Immature natural killer cell (primary cell): ENCODE measurements around the gene NOTUM. TPM values are rescaled to one million over a fixed set of nuclear protein-coding genes. Genes with fewer than 3 reads are reported as not detected.
"Not testable (repeated sequence)": the region's sequence is repeated elsewhere in the genome, so short reads cannot be mapped to it uniquely, and the experiment has no call there.

Experiments used
- DNase-seq, 3 donors: peaks; one replicate each; pipeline ENCODE4 v3.0.0; 2022; ENCODE audit warnings: mixed read lengths in 1 of 3
- H3K27ac Mint-ChIP-seq, 6 donors: one replicate each; pipeline ENCODE4 v1.8.0; 2020; ENCODE audit warnings: mixed read lengths in 6 of 6, mild to moderate bottlenecking in 5 of 6, inconsistent platforms in 4 of 6, moderate library complexity in 3 of 6
- H3K27me3 Mint-ChIP-seq, 3 donors: one replicate each; pipeline ENCODE4 v1.8.0; 2020 to 2021; ENCODE audit warnings: low read depth in 3 of 3, mild to moderate bottlenecking in 3 of 3, mixed read lengths in 3 of 3, moderate library complexity in 3 of 3, inconsistent platforms in 1 of 3
- H3K36me3 Mint-ChIP-seq, 3 donors: one replicate each; pipeline ENCODE4 v1.8.0; 2020; ENCODE audit warnings: mixed read lengths in 3 of 3, inconsistent platforms in 2 of 3, mild to moderate bottlenecking in 2 of 3
- H3K4me1 Mint-ChIP-seq, 2 donors: one replicate each; pipeline ENCODE4 v1.8.0; 2020; ENCODE audit warnings: inconsistent platforms in 2 of 2, mild to moderate bottlenecking in 2 of 2, mixed read lengths in 2 of 2, moderate library complexity in 1 of 2
- H3K4me3 Mint-ChIP-seq, 5 donors: one replicate each; pipeline ENCODE4 v1.8.0; 2020; ENCODE audit warnings: mild to moderate bottlenecking in 5 of 5, mixed read lengths in 5 of 5, inconsistent platforms in 3 of 5, moderate library complexity in 3 of 5
- H3K9me3 Mint-ChIP-seq, 6 donors: one replicate each; pipeline ENCODE4 v1.8.0; 2020; ENCODE audit warnings: mild to moderate bottlenecking in 6 of 6, mixed read lengths in 6 of 6, inconsistent platforms in 4 of 6, moderate library complexity in 3 of 6
- polyA plus RNA-seq, 3 donors: library from polyadenylated mRNA; unstranded; fragments of 300-500 nt; fragmentation: Illumina TruSeq; gene quantifications; one replicate each; pipeline ENCODE4 v1.2.3, GENCODE V29; 2021

NOTUM gene
- polyA plus RNA-seq, 3 donors from 2014 or later, result not detected

DNA sequence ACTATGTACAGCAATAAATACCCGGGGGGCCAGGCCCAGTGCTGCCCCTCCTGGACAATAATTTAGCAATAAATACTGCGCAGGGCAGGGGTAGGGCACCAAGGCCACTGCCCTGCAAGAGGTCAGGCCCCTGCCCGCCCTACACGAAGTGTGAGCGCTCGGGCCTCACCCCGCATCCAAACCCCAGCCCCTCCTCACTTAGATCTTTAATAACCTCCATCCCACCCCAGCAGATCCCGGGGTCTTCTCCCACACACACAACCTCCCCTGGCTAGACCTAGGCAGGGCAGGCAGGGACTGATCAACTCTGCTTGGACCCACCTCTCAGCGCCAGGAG, 42.7 kb downstream of the NOTUM start:
- H3K27ac Mint-ChIP-seq, result peak overlapping the region; percentile 34 to 89 (median 81)
- not testable (repeated sequence) for H3K27me3 Mint-ChIP-seq, H3K9me3 Mint-ChIP-seq, DNase-seq, H3K36me3 Mint-ChIP-seq
- H3K4me1 Mint-ChIP-seq, result peaks cover 27 to 30% of the 10 kb centered on the region in 2 donors
- peak overlapping the region; percentile 88 to 91 (median 90) for H3K4me3 Mint-ChIP-seq

GRCh38 chr17:81917565-81918332, 43.2 kb downstream of the NOTUM start, which contains the start of gene SIRT7:
Gene SIRT7, minus strand, starts transcription at chr17:81918176. Its CDS starts 45 bp downstream, at chr17:81918131.
- peaks cover 3 to 9% (median 4%) of the 10 kb centered on the region in 3 donors for H3K27me3 Mint-ChIP-seq
- peak within 1 kb of the TSS; percentile 88 to 91 (median 90) for H3K4me3 Mint-ChIP-seq
- H3K27ac Mint-ChIP-seq, result peak within 1 kb of the TSS; percentile 34 to 89 (median 82)
- peak; percentile 74 to 83 (median 81) for DNase-seq
- H3K4me1 Mint-ChIP-seq, result peaks cover 27 to 29% of the 10 kb centered on the region in 2 donors
- peaks cover 0 to 10% (median 5%) of the 10 kb centered on the region in 3 donors for H3K36me3 Mint-ChIP-seq
- H3K9me3 Mint-ChIP-seq, result no peaks in the 10 kb centered on the region

GRCh38 chr17:81916234-81917001, 44.6 kb downstream of the NOTUM start:
- Mint-ChIP-seq H3K27me3 (peaks cover 6 to 10% (median 7%) of the 10 kb centered on the region in 3 donors), H3K4me3 (peak overlapping the region; percentile 70 to 91 (median 83)), H3K4me1 (peaks cover 27 to 31% of the 10 kb centered on the region in 2 donors), H3K27ac (peak overlapping the region in 2 of 6 donors; percentile 15 to 87), H3K9me3 (no peaks in the 10 kb centered on the region), H3K36me3 (peaks cover 0 to 11% (median 5%) of the 10 kb centered on the region in 3 donors)
- DNase-seq, result no peak

GRCh38 chr17:81915331-81915730, 45.7 kb downstream of the NOTUM start:
- Mint-ChIP-seq H3K4me3 (no peak overlapping the region), H3K4me1 (peaks cover 27 to 31% of the 10 kb centered on the region in 2 donors), H3K36me3 (peaks cover 0 to 11% (median 5%) of the 10 kb centered on the region in 3 donors), H3K27me3 (peaks cover 6 to 13% (median 7%) of the 10 kb centered on the region in 3 donors), H3K27ac (no peak overlapping the region), H3K9me3 (no peaks in the 10 kb centered on the region)
- DNase-seq, result no peak

GRCh38 chr17:81914103-81914850, 46.7 kb downstream of the NOTUM start:
- H3K27ac Mint-ChIP-seq, result no peak overlapping the region
- H3K4me3 Mint-ChIP-seq, result peak overlapping the region in 1 of 5 donors; percentile 33
- no peak for DNase-seq
- H3K27me3 Mint-ChIP-seq, result peaks cover 6 to 17% (median 7%) of the 10 kb centered on the region in 3 donors
- no peaks in the 10 kb centered on the region for H3K9me3 Mint-ChIP-seq
- peaks cover 0 to 11% (median 5%) of the 10 kb centered on the region in 3 donors for H3K36me3 Mint-ChIP-seq
- H3K4me1 Mint-ChIP-seq, result peaks cover 27 to 37% of the 10 kb centered on the region in 2 donors

GRCh38 chr17:81913394-81914102, 47.4 kb downstream of the NOTUM start:
- H3K27ac Mint-ChIP-seq, result peak overlapping the region in 1 of 6 donors; percentile 63
- no peak for DNase-seq
- no peaks in the 10 kb centered on the region for H3K9me3 Mint-ChIP-seq
- H3K4me3 Mint-ChIP-seq, result peak overlapping the region in 2 of 5 donors; percentile 40 to 58
- peaks cover 4 to 17% (median 6%) of the 10 kb centered on the region in 3 donors for H3K27me3 Mint-ChIP-seq
- H3K4me1 Mint-ChIP-seq, result peaks cover 27 to 33% of the 10 kb centered on the region in 2 donors
- peaks cover 0 to 11% (median 5%) of the 10 kb centered on the region in 3 donors for H3K36me3 Mint-ChIP-seq

- Mint-ChIP-seq H3K4me1 (peaks cover 21 to 29% of the 10 kb centered on the region in 2 donors), H3K27ac (peak overlapping the region in 3 of 6 donors; percentile 11 to 63 (median 46)), H3K27me3 (peaks cover 3 to 15% (median 4%) of the 10 kb centered on the region in 3 donors), H3K36me3 (peaks cover 0 to 11% (median 5%) of the 10 kb centered on the region in 3 donors), H3K4me3 (peak overlapping the region; percentile 27 to 67 (median 47)), H3K9me3 (no peaks in the 10 kb centered on the region)
- no peak for DNase-seq
Observed at GRCh38 chr17:81912441-81913309, 48.3 kb downstream of the NOTUM start.

DNA sequence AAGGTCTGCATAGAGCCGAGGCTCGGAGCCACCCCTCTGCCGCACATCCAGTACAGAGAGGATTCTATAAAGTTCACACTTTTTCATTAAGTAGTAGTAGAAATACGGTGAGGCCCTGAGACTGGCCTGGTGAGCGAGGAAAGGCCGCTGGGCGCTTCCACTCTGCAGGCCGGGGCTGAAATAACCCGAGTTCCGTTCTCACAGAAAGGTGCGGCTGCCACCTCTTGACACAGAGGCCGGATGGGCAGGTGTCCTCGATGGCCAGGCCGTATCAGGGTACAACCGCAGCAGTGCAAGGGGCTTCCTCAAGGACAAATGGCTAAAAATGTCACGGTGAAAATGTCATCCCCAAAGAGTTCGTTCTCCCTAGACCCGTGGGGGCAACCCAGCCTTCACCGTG, 49.0 kb downstream of the NOTUM start:
- peak overlapping the region; percentile 49 to 71 (median 59) for H3K4me3 Mint-ChIP-seq
- peaks cover 0 to 11% (median 5%) of the 10 kb centered on the region in 3 donors for H3K36me3 Mint-ChIP-seq
- peaks cover 3 to 15% (median 4%) of the 10 kb centered on the region in 3 donors for H3K27me3 Mint-ChIP-seq
- H3K9me3 Mint-ChIP-seq, result no peaks in the 10 kb centered on the region
- DNase-seq, result no peak
- peaks cover 16 to 24% of the 10 kb centered on the region in 2 donors for H3K4me1 Mint-ChIP-seq
- H3K27ac Mint-ChIP-seq, result peak overlapping the region in 2 of 6 donors; percentile 28 to 34

DNA sequence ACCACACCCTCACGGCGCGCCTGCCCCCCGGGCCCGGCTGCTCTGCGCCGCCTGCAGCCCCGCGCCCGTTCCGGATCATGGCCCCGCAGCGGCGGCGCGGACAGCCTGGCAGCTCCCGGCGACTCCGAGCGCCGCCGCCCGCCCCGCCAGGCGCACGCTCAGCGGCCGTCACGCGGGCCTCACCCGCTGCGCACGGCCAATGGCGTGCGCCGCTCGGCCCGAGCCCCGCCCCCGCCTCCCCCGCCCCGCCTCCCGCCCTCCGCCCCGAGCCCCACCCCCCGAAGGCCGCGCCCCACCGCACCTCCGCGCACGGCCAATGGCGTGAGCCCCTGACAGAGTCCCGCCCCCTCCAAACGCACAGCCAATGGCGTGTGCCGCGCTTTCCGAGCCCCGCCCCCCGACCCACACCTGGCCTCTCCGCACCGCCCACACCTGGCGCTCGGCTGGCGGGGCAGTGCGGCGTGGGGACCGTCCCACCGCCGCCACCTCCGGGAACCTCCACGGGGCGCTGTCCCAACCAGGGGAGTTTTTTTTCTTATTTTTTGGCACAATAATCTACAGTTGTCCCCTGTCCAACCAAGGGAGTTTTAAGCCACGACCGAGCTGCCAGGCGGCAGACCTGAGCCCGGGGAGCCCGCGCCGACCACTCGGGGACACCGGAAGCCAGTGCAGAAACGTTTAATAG, 49.6 kb downstream of the NOTUM start, which contains the start of gene PCYT2:
PCYT2 (minus strand) TSS at position 123 of the 685 bp plus-strand sequence; CDS start at position 79, 44 bp downstream.
- peaks cover 3 to 15% (median 4%) of the 10 kb centered on the region in 3 donors for H3K27me3 Mint-ChIP-seq
- peak within 1 kb of the TSS in 5 of 6 donors; percentile 34 to 87 (median 82) for H3K27ac Mint-ChIP-seq

GRCh38 chr17:81910840-81911276, 50.1 kb downstream of the NOTUM start:
- Mint-ChIP-seq H3K36me3 (peaks cover 0 to 11% (median 5%) of the 10 kb centered on the region in 3 donors), H3K9me3 (no peaks in the 10 kb centered on the region), H3K27me3 (peaks cover 3 to 15% (median 4%) of the 10 kb centered on the region in 3 donors), H3K4me3 (peak overlapping the region; percentile 86 to 90 (median 87)), H3K27ac (peak overlapping the region in 1 of 6 donors; percentile 87), H3K4me1 (peaks cover 4 to 14% of the 10 kb centered on the region in 2 donors)
- DNase-seq, result no peak

More for the DNA sequence above, 49.6 kb downstream of the NOTUM start, which contains the start of gene PCYT2:
- Mint-ChIP-seq H3K9me3 (no peaks in the 10 kb centered on the region), H3K4me3 (peak within 1 kb of the TSS; percentile 86 to 90 (median 87)), H3K4me1 (peaks cover 10 to 19% of the 10 kb centered on the region in 2 donors), H3K36me3 (peaks cover 0 to 11% (median 5%) of the 10 kb centered on the region in 3 donors)
- peak; percentile 86 to 93 (median 90) for DNase-seq
